CD4-positive, alpha-beta memory T cell (primary cell): ENCODE data around the gene MRPS6. TPM values are rescaled to one million over a fixed set of nuclear protein-coding genes. Genes with fewer than 3 reads are reported as not detected.

Source experiments
- CTCF ChIA-PET: fragments of 350-600 bp; sonication (Branson Sonifier 250); formaldehyde crosslinking; loops from one replicate; lab custom pipeline; 2021; ENCODE audit warnings: inconsistent platforms; ENCODE audit not compliant: partially characterized antibody; lab: Charles Lee
- POLR2A ChIA-PET: fragments of 350-600 bp; sonication (Branson Sonifier 250); formaldehyde crosslinking; loops from one replicate; lab custom pipeline; 2021; ENCODE audit not compliant: partially characterized antibody; lab: Charles Lee
- DNase-seq, 5 donors: peaks; one replicate each; pipeline versions ENCODE4 v3.0.0 to v3.0.0-alpha.2; 2020 to 2022; ENCODE audit warnings: mixed read lengths in 1 of 5
- H3K27ac ChIP-seq: one replicate; pipeline ENCODE4 v1.7.0; 2013; ENCODE audit warnings: low read depth, low read length
- H3K27me3 ChIP-seq: 2 replicates; pipeline ENCODE4 v1.7.0; 2013; ENCODE audit warnings: mild to moderate bottlenecking, low read length, moderate library complexity; ENCODE audit not compliant: insufficient read depth
- H3K36me3 ChIP-seq: 2 replicates; pipeline ENCODE4 v1.7.0; 2013; ENCODE audit warnings: mild to moderate bottlenecking, low read length, moderate library complexity; ENCODE audit not compliant: insufficient read depth
- H3K4me1 ChIP-seq: 2 replicates; pipeline ENCODE4 v1.7.0; 2013; ENCODE audit warnings: mild to moderate bottlenecking, low read length, moderate library complexity; ENCODE audit not compliant: insufficient read depth
- H3K4me3 ChIP-seq, 2 donors: one replicate each; pipeline ENCODE4 v1.7.0; 2013; ENCODE audit warnings: low read length in 2 of 2, mild to moderate bottlenecking in 1 of 2
- H3K9me3 ChIP-seq, 2 donors: one replicate each; pipeline ENCODE4 v1.7.0; 2013; ENCODE audit warnings: low read length in 2 of 2, control low read depth in 1 of 2; ENCODE audit not compliant: control insufficient read depth in 1 of 2
- H3K27ac Mint-ChIP-seq, 7 donors: one replicate each; pipeline ENCODE4 v1.8.0; 2020 to 2021; ENCODE audit warnings: mixed read lengths in 7 of 7, mild to moderate bottlenecking in 6 of 7, inconsistent platforms in 3 of 7, moderate library complexity in 3 of 7
- H3K27me3 Mint-ChIP-seq, 2 donors: one replicate each; pipeline ENCODE4 v1.8.0; 2020 to 2021; ENCODE audit warnings: mixed read lengths in 2 of 2
- H3K36me3 Mint-ChIP-seq, 2 donors: one replicate each; pipeline ENCODE4 v1.8.0; 2020 to 2021; ENCODE audit warnings: mixed read lengths in 2 of 2, inconsistent platforms in 1 of 2, mild to moderate bottlenecking in 1 of 2
- H3K4me1 Mint-ChIP-seq, 4 donors: one replicate each; pipeline ENCODE4 v1.8.0; 2020 to 2021; ENCODE audit warnings: mixed read lengths in 4 of 4, mild to moderate bottlenecking in 1 of 4
- H3K4me3 Mint-ChIP-seq, 8 donors: one replicate each; pipeline ENCODE4 v1.8.0; 2020 to 2021; ENCODE audit warnings: mixed read lengths in 8 of 8, mild to moderate bottlenecking in 7 of 8, moderate library complexity in 6 of 8, inconsistent platforms in 3 of 8
- H3K9me3 Mint-ChIP-seq, 8 donors: one replicate each; pipeline ENCODE4 v1.8.0; 2020 to 2021; ENCODE audit warnings: mixed read lengths in 8 of 8, mild to moderate bottlenecking in 5 of 8, inconsistent platforms in 3 of 8, moderate library complexity in 1 of 8
- intact Hi-C: fragments of 100-400 bp; cut with micrococcal nuclease; formaldehyde crosslinking; loops from one replicate; pipeline ENCODE4 v1.15.1; 2023
- polyA plus RNA-seq, 2 donors: library from polyadenylated mRNA; unstranded; fragments of 300-500 nt; fragmentation: Illumina TruSeq; gene quantifications; one replicate each; pipeline ENCODE4 v1.2.3, GENCODE V29; 2021
- total RNA-seq, 2 experiments: library from RNA; stranded (reverse); gene quantifications; one replicate each; pipeline ENCODE4 v1.2.3, GENCODE V29; 2021

The MRPS6 gene
- total and polyA plus RNA-seq, 4 experiments from 2014 or later = 76.9 to 160 (median 108) TPM

DNA sequence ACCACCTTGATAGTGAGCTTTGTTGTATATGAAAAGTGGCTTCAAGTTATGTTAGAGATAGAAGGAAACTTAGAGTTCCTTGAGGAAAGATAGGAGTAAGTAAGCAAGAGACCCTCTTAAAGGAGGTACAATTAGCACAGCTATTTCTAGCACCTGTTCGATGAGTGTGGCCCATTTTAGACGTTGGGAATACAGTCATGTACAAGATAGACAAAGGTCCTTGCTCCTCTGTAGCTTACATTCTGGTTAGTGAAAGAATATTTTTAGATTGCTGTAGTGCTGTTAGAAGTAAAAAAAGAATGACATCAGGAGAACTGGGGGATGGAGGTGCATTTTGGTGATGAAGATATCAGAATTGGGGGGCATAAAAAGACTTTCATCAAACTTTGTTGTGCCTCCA is 47.5 kb downstream of the MRPS6 start:
- Histone ChIP-seq H3K27ac (no peak overlapping the region), H3K4me3 (no peak overlapping the region), H3K36me3 (peaks cover 4% of the 10 kb centered on the region), H3K27me3 (no peaks in the 10 kb centered on the region), H3K9me3 (no peaks in the 10 kb centered on the region), H3K4me1 (no peaks in the 10 kb centered on the region)
- H3K4me1 Mint-ChIP-seq = peaks cover 29 to 54% (median 41%) of the 10 kb centered on the region in 4 donors
- intact Hi-C loops = no loop called here
- peaks cover 30 to 32% of the 10 kb centered on the region in 2 donors for H3K36me3 Mint-ChIP-seq
- no peaks in the 10 kb centered on the region for H3K9me3 Mint-ChIP-seq
- peak overlapping the region in 2 of 7 donors; percentile 4 to 8 for H3K27ac Mint-ChIP-seq
- no peak overlapping the region for H3K4me3 Mint-ChIP-seq
- no peaks in the 10 kb centered on the region for H3K27me3 Mint-ChIP-seq
- no peak for DNase-seq
- CTCF ChIA-PET = interaction anchor here (1.0 to 2.3 kb wide), 7 partner anchors 9 to 247 kb away, joined by 3 to 13 read pairs (median 4); no protein-coding TSS in a partner anchor
- POLR2A ChIA-PET = interaction anchor here (1.0 kb wide), 1 partner anchor 184 kb away, joined by 3 read pairs; no protein-coding TSS in a partner anchor

DNA sequence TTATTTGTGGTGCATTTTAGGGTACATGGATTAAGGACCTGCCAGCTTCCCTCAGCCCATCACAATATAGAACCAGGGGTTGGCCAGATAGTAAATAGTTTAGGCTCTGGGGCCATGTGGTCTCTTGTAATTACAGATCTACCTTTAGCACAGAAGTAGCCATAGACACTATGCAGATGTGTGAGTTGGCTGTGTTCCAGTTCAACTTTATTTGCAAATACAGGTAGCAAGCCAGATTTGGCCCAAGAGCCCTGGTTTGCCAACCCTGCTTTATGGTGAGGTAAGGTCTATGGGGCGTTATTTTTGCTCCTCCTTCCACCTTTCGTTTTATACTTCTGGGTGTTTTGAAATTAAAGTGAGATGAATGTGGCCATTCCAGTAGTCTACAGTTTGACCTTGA is 48.7 kb downstream of the MRPS6 start:
- no peaks in the 10 kb centered on the region for H3K27me3 ChIP-seq
- Mint-ChIP-seq H3K27me3 (no peaks in the 10 kb centered on the region), H3K36me3 (peaks cover 30 to 35% of the 10 kb centered on the region in 2 donors), H3K4me3 (no peak overlapping the region), H3K27ac (peak overlapping the region in 1 of 7 donors; percentile 8), H3K9me3 (no peaks in the 10 kb centered on the region), H3K4me1 (peaks cover 32 to 59% (median 45%) of the 10 kb centered on the region in 4 donors)
- ChIA-PET POLR2A (no interaction called here), CTCF (interaction anchor here (0.9 to 1.2 kb wide), 2 partner anchors 31 to 198 kb away, joined by 3 read pairs; no protein-coding TSS in a partner anchor)
- DNase-seq = no peak
- H3K27ac ChIP-seq = no peak overlapping the region
- no peak overlapping the region for H3K4me3 ChIP-seq
- H3K4me1 ChIP-seq = no peaks in the 10 kb centered on the region
- intact Hi-C loops = no loop called here
- H3K36me3 ChIP-seq = peaks cover 14% of the 10 kb centered on the region
- no peaks in the 10 kb centered on the region for H3K9me3 ChIP-seq

DNA sequence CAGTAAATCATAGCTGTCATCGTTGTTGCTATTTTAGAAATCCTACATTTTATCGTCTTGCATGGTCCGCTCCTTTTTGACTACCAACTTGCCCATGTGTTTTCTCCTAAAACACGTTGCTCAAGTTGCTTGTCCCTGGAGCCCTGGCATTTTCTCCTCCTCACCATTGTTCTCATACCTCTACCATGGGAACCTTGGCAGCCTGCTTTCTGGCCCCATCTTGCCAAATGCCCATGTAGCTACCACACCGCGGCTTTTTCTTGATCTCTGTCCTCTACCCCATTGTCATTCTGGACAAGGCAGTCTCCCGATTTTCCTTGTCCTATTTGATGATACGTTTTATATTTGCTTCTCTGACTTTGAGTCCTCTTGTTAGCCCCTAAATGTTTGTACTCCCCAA is 50.2 kb downstream of the MRPS6 start:
- Histone ChIP-seq H3K27ac (no peak overlapping the region), H3K4me3 (no peak overlapping the region), H3K36me3 (peaks cover 19% of the 10 kb centered on the region), H3K9me3 (no peaks in the 10 kb centered on the region), H3K4me1 (peaks cover 2% of the 10 kb centered on the region), H3K27me3 (no peaks in the 10 kb centered on the region)
- ChIA-PET POLR2A (interaction anchor here (0.9 kb wide), 1 partner anchor 9 kb away, joined by 4 read pairs; no protein-coding TSS in a partner anchor), CTCF (interaction anchor here (0.9 kb wide), 1 partner anchor 12 kb away, joined by 3 read pairs; no protein-coding TSS in a partner anchor)
- H3K4me1 Mint-ChIP-seq = peaks cover 44 to 74% (median 53%) of the 10 kb centered on the region in 4 donors
- H3K36me3 Mint-ChIP-seq = peaks cover 38 to 43% of the 10 kb centered on the region in 2 donors
- DNase-seq = no peak
- no peaks in the 10 kb centered on the region for H3K27me3 Mint-ChIP-seq
- H3K9me3 Mint-ChIP-seq = no peaks in the 10 kb centered on the region
- no peak overlapping the region for H3K4me3 Mint-ChIP-seq
- H3K27ac Mint-ChIP-seq = peak overlapping the region in 4 of 7 donors; percentile 6 to 81 (median 62)
- intact Hi-C loops = no loop called here

DNA sequence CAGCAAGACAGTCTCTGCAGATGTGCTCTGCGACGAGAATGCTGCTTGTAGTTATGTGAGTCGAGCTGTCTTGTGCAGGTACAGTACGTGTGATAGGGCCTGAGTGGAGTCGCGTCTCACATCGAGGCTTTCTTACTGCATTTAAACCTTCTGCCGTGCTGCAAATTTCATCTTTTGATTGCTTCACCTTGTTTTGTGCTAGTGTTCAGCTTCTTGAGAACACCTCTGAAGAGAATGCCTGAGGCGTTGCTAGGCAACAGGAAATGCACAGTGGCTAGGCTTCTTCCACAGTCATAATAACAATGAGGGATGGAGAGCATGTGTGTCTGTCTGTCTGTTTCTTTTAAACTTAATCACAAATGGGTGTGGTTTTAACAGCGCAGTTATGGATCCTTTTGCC is 52.9 kb downstream of the MRPS6 start:
- Histone ChIP-seq H3K4me3 (no peak overlapping the region), H3K27ac (no peak overlapping the region), H3K9me3 (no peaks in the 10 kb centered on the region), H3K27me3 (no peaks in the 10 kb centered on the region), H3K36me3 (peaks cover 19% of the 10 kb centered on the region), H3K4me1 (peaks cover 29% of the 10 kb centered on the region)
- Mint-ChIP-seq H3K4me1 (peaks cover 61 to 90% (median 72%) of the 10 kb centered on the region in 4 donors), H3K9me3 (no peaks in the 10 kb centered on the region), H3K27ac (peak overlapping the region in 6 of 7 donors; percentile 2 to 72 (median 40)), H3K27me3 (no peaks in the 10 kb centered on the region), H3K4me3 (no peak overlapping the region), H3K36me3 (peaks cover 38 to 57% of the 10 kb centered on the region in 2 donors)
- DNase-seq = peak in 4 of 5 donors; percentile 2 to 22 (median 18)
- intact Hi-C loops = no loop called here
- ChIA-PET POLR2A (no interaction called here), CTCF (no interaction called here)

DNA sequence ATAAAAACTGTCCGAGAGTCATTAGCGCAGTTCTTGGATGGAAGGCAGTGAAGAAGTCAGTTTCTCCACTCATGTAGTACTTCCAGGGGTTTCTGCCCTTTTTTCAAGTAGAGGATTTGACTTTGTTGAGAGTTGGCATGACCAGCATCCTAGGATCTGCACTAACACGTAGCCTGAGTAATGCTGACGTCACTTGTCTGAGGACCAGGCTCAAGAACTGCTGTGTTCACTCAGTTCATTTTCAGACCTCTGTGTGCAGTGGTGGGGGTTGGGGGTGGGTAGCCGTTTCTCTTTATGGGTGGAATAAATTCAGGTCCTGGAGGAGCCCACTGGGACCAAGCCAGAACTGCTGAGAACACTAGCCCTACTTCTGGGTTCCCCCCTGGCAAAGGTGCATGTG is 53.3 kb downstream of the MRPS6 start:
- Mint-ChIP-seq H3K4me3 (no peak overlapping the region), H3K4me1 (peaks cover 61 to 92% (median 75%) of the 10 kb centered on the region in 4 donors), H3K9me3 (no peaks in the 10 kb centered on the region), H3K27me3 (no peaks in the 10 kb centered on the region), H3K27ac (peak overlapping the region in 5 of 7 donors; percentile 2 to 72 (median 59)), H3K36me3 (peaks cover 38 to 59% of the 10 kb centered on the region in 2 donors)
- H3K27me3 ChIP-seq = no peaks in the 10 kb centered on the region
- ChIA-PET CTCF (no interaction called here), POLR2A (no interaction called here)
- no peaks in the 10 kb centered on the region for H3K9me3 ChIP-seq
- intact Hi-C loops = no loop called here
- peaks cover 31% of the 10 kb centered on the region for H3K4me1 ChIP-seq
- H3K4me3 ChIP-seq = no peak overlapping the region
- H3K36me3 ChIP-seq = peaks cover 19% of the 10 kb centered on the region
- no peak overlapping the region for H3K27ac ChIP-seq
- no peak for DNase-seq

DNA sequence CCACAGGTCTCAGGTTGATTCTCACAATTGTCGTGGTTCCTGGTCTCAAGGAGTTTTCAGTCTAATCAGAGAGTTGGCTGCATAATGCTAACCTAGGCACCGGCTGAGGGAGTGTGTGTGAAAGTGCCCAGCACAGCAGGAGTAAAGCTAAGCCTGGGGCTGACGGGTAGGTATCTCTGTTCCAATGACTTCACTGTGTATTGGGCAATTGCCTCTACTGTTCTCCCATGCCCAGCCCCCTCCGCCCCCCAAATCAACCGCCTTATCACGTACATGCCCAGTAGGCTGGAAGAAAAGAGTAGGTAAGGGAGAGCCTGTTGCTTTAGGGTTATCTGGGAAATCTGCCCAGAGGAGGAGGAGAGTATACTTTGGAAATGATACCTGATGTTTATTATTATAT is 54.7 kb downstream of the MRPS6 start:
- CTCF ChIA-PET = interaction anchor here (1.3 to 3.2 kb wide), 4 partner anchors 8 to 36 kb away, joined by 3 to 13 read pairs (median 6); no protein-coding TSS in a partner anchor
- Mint-ChIP-seq H3K4me3 (no peak overlapping the region), H3K36me3 (peaks cover 50 to 67% of the 10 kb centered on the region in 2 donors), H3K4me1 (peaks cover 69 to 94% (median 81%) of the 10 kb centered on the region in 4 donors), H3K27ac (peak overlapping the region in 6 of 7 donors; percentile 33 to 86 (median 72)), H3K27me3 (no peaks in the 10 kb centered on the region), H3K9me3 (no peaks in the 10 kb centered on the region)
- H3K4me3 ChIP-seq = no peak overlapping the region
- H3K27me3 ChIP-seq = no peaks in the 10 kb centered on the region
- H3K36me3 ChIP-seq = peaks cover 23% of the 10 kb centered on the region
- no peaks in the 10 kb centered on the region for H3K9me3 ChIP-seq
- no peak overlapping the region for H3K27ac ChIP-seq
- POLR2A ChIA-PET = interaction anchor here (1.5 to 2.0 kb wide), 3 partner anchors 180 to 204 kb away, joined by 3 to 9 read pairs (median 7); no protein-coding TSS in a partner anchor
- peaks cover 45% of the 10 kb centered on the region for H3K4me1 ChIP-seq
- intact Hi-C loops = loop anchor here (2.0 kb wide), 1 partner anchor 203 kb away; no protein-coding TSS in a partner anchor
- DNase-seq = no peak

DNA sequence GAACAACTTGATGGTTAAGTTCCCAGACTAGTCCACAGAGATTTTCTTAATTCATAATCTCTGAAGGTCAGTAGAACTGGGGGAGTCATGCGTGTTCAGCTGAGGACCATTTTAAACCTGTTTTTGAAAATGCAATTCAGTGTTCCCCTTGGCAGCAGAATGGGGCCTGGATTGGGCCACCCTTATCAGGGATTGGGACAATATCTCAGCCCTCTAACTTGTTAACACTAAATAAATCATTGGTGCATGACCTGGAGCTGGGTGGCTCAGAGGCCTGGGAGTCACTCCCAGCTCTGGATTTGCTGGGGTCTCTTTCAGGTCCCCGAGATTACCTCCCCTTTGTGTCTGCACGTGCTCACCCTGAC is 55.3 kb downstream of the MRPS6 start:
- Mint-ChIP-seq H3K36me3 (peaks cover 55 to 67% of the 10 kb centered on the region in 2 donors), H3K27ac (peak overlapping the region; percentile 71 to 93 (median 86)), H3K9me3 (no peaks in the 10 kb centered on the region), H3K4me1 (peaks cover 70 to 94% (median 83%) of the 10 kb centered on the region in 4 donors), H3K27me3 (no peaks in the 10 kb centered on the region), H3K4me3 (peak overlapping the region in 5 of 8 donors; percentile 40 to 80 (median 73))
- H3K4me3 ChIP-seq = no peak overlapping the region
- peaks cover 23% of the 10 kb centered on the region for H3K36me3 ChIP-seq
- intact Hi-C loops = loop anchor here (1.0 to 2.0 kb wide), 2 partner anchors 178 to 204 kb away; no protein-coding TSS in a partner anchor
- peaks cover 50% of the 10 kb centered on the region for H3K4me1 ChIP-seq
- no peak for DNase-seq
- ChIA-PET POLR2A (interaction anchor here (0.6 to 2.0 kb wide), 6 partner anchors 9 to 205 kb away, joined by 3 to 9 read pairs (median 4); no protein-coding TSS in a partner anchor), CTCF (interaction anchor here (0.9 to 3.2 kb wide), 10 partner anchors 8 to 204 kb away, joined by 3 to 13 read pairs (median 3); no protein-coding TSS in a partner anchor)
- no peaks in the 10 kb centered on the region for H3K9me3 ChIP-seq
- no peaks in the 10 kb centered on the region for H3K27me3 ChIP-seq
- no peak overlapping the region for H3K27ac ChIP-seq
